Fibroblast of skin of left biceps (primary cell): Measurements from ENCODE around the gene TMEM184A.

Experiments
- DNase-seq, 2 experiments: peaks; one replicate each; pipeline ENCODE4 v3.0.0-alpha.2; 2013; ENCODE audit warnings: low read depth in 2 of 2

TMEM184A gene

GRCh38 chr7:1555813-1556543 lies at the start of gene TMEM184A:
Gene TMEM184A (minus strand): TSS chr7:1556205. CDS start chr7:1555484, 721 bp downstream.
- DNase-seq: no peak

- no peak for DNase-seq
These were observed 48.4 kb upstream of the TMEM184A start for GRCh38 chr7:1604383-1604782.

- DNase-seq: no peak
These were observed 47.6 kb upstream of the TMEM184A start for GRCh38 chr7:1603346-1604225.

GRCh38 chr7:1602386-1602785 lies 46.4 kb upstream of the TMEM184A start:
- DNase-seq: no peak

- DNase-seq: no peak
These were observed 46.0 kb upstream of the TMEM184A start for GRCh38 chr7:1601956-1602355.

- DNase-seq: no peak
These were observed 43.8 kb upstream of the TMEM184A start for GRCh38 chr7:1599640-1600395.

- no peak for DNase-seq
These were observed 43.1 kb upstream of the TMEM184A start for GRCh38 chr7:1598961-1599639.

GRCh38 chr7:1598286-1598685 lies 42.3 kb upstream of the TMEM184A start:
- DNase-seq: no peak

GRCh38 chr7:1597791-1598190 lies 41.8 kb upstream of the TMEM184A start:
- no peak for DNase-seq

- DNase-seq: no peak
These were observed 41.2 kb upstream of the TMEM184A start for GRCh38 chr7:1597066-1597760.

- no peak for DNase-seq
These were observed 40.4 kb upstream of the TMEM184A start for GRCh38 chr7:1596181-1597043.

- no peak for DNase-seq
These were observed 39.6 kb upstream of the TMEM184A start for GRCh38 chr7:1595636-1596035.

GRCh38 chr7:1595027-1595426 lies 39.0 kb upstream of the TMEM184A start:
- no peak for DNase-seq

GRCh38 chr7:1593904-1594421 lies 38.0 kb upstream of the TMEM184A start:
- DNase-seq: no peak

GRCh38 chr7:1593091-1593866 lies 37.3 kb upstream of the TMEM184A start:
- DNase-seq: no peak

GRCh38 chr7:1592299-1592871 lies 36.4 kb upstream of the TMEM184A start:
- no peak for DNase-seq

GRCh38 chr7:1591876-1592275 lies 35.9 kb upstream of the TMEM184A start:
- no peak for DNase-seq

- DNase-seq: no peak
These were observed 35.4 kb upstream of the TMEM184A start for GRCh38 chr7:1591396-1591795.

- no peak for DNase-seq
These were observed 34.9 kb upstream of the TMEM184A start for GRCh38 chr7:1590887-1591286.
